ENCODE results near the gene HPCAL1. TPM values are rescaled to one million over a fixed set of nuclear protein-coding genes. Genes with fewer than 3 reads are reported as not detected.
"Not testable (repeated sequence)": the region's sequence is repeated elsewhere in the genome, so short reads cannot be mapped to it uniquely, and the experiment has no call there.

The HPCAL1 gene
- total and polyA plus RNA-seq, 9 donors: 18.8 to 51.0 (median 30.1) TPM

GRCh38 chr2:10457195-10457594 lies 154.5 kb downstream of the HPCAL1 start:
- not testable (repeated sequence) for H3K4me3 ChIP-seq (ENCODE audit: low read length); H3K27ac ChIP-seq (ENCODE audit: low read length); H3K36me3 ChIP-seq (ENCODE audit: control insufficient read depth, insufficient read depth, low read length); DNase-seq; H3K9me3 ChIP-seq (replicated peaks; ENCODE audit: control insufficient read depth, low read depth, low read length); H3K27me3 ChIP-seq (ENCODE audit: control insufficient read depth, insufficient read depth, low read length)
- 88% methylated on average over 2 of the region's 3 CpGs for WGBS (ENCODE audit: insufficient coverage)
- H3K4me1 ChIP-seq (ENCODE audit: control insufficient read depth, insufficient read depth, low read length): peaks cover 22% of the 10 kb centered on the region

GRCh38 chr2:10457846-10458598 lies 155.3 kb downstream of the HPCAL1 start:
- DNase-seq: peak; percentile 63
- WGBS (ENCODE audit: insufficient coverage): 39% methylated on average over 3 of the region's 11 CpGs
- H3K27ac ChIP-seq (ENCODE audit: low read length): no peak overlapping the region

GRCh38 chr2:10460366-10460796 lies 157.7 kb downstream of the HPCAL1 start:
- no peaks in the 10 kb centered on the region for H3K9me3 ChIP-seq (replicated peaks; ENCODE audit: control insufficient read depth, low read depth, low read length)
- H3K27me3 ChIP-seq (ENCODE audit: control insufficient read depth, insufficient read depth, low read length): peaks cover 2% of the 10 kb centered on the region
- 85% methylated on average over 10 of the region's 17 CpGs for WGBS (ENCODE audit: insufficient coverage)
- H3K36me3 ChIP-seq (ENCODE audit: control insufficient read depth, insufficient read depth, low read length): no peaks in the 10 kb centered on the region
- no peak overlapping the region for H3K27ac ChIP-seq (ENCODE audit: low read length)
- DNase-seq: no peak
- H3K4me1 ChIP-seq (ENCODE audit: control insufficient read depth, insufficient read depth, low read length): peaks cover 5% of the 10 kb centered on the region
- no peak overlapping the region for H3K4me3 ChIP-seq (ENCODE audit: low read length)

More at GRCh38 chr2:10457846-10458598, 155.3 kb downstream of the HPCAL1 start:
- Histone ChIP-seq H3K4me1 (ENCODE audit: control insufficient read depth, insufficient read depth, low read length) (peaks cover 22% of the 10 kb centered on the region), H3K27me3 (ENCODE audit: control insufficient read depth, insufficient read depth, low read length) (peaks cover 2% of the 10 kb centered on the region), H3K4me3 (ENCODE audit: low read length) (no peak overlapping the region), H3K9me3 (replicated peaks; ENCODE audit: control insufficient read depth, low read depth, low read length) (no peaks in the 10 kb centered on the region), H3K36me3 (ENCODE audit: control insufficient read depth, insufficient read depth, low read length) (no peaks in the 10 kb centered on the region)

GRCh38 chr2:10462178-10463083 lies 159.7 kb downstream of the HPCAL1 start:
- no peak for DNase-seq
- no peaks in the 10 kb centered on the region for H3K9me3 ChIP-seq (replicated peaks; ENCODE audit: control insufficient read depth, low read depth, low read length)
- no peak overlapping the region for H3K4me3 ChIP-seq (ENCODE audit: low read length)
- WGBS (ENCODE audit: insufficient coverage): 50% methylated on average over 11 of the region's 15 CpGs
- H3K27ac ChIP-seq (ENCODE audit: low read length): no peak overlapping the region
- peaks cover 5% of the 10 kb centered on the region for H3K4me1 ChIP-seq (ENCODE audit: control insufficient read depth, insufficient read depth, low read length)
- no peaks in the 10 kb centered on the region for H3K36me3 ChIP-seq (ENCODE audit: control insufficient read depth, insufficient read depth, low read length)
- H3K27me3 ChIP-seq (ENCODE audit: control insufficient read depth, insufficient read depth, low read length): peaks cover 2% of the 10 kb centered on the region

- no peak for DNase-seq
- H3K4me3 ChIP-seq (ENCODE audit: low read length): no peak overlapping the region
- WGBS (ENCODE audit: insufficient coverage): 84% methylated on average over 5 of the region's 5 CpGs
These were observed 163.2 kb downstream of the HPCAL1 start for GRCh38 chr2:10465910-10466309.

GRCh38 chr2:10466801-10467200 lies 164.1 kb downstream of the HPCAL1 start:
- H3K27me3 ChIP-seq (ENCODE audit: control insufficient read depth, insufficient read depth, low read length): peaks cover 2% of the 10 kb centered on the region
- 81% methylated on average over 8 of the region's 11 CpGs for WGBS (ENCODE audit: insufficient coverage)
- peaks cover 13% of the 10 kb centered on the region for H3K4me1 ChIP-seq (ENCODE audit: control insufficient read depth, insufficient read depth, low read length)
- H3K9me3 ChIP-seq (replicated peaks; ENCODE audit: control insufficient read depth, low read depth, low read length): no peaks in the 10 kb centered on the region
- no peak overlapping the region for H3K27ac ChIP-seq (ENCODE audit: low read length)
- no peaks in the 10 kb centered on the region for H3K36me3 ChIP-seq (ENCODE audit: control insufficient read depth, insufficient read depth, low read length)
- no peak for DNase-seq
- H3K4me3 ChIP-seq (ENCODE audit: low read length): no peak overlapping the region

More at GRCh38 chr2:10465910-10466309, 163.2 kb downstream of the HPCAL1 start:
- peaks cover 2% of the 10 kb centered on the region for H3K27me3 ChIP-seq (ENCODE audit: control insufficient read depth, insufficient read depth, low read length)
- H3K9me3 ChIP-seq (replicated peaks; ENCODE audit: control insufficient read depth, low read depth, low read length): no peaks in the 10 kb centered on the region
- no peak overlapping the region for H3K27ac ChIP-seq (ENCODE audit: low read length)
- H3K4me1 ChIP-seq (ENCODE audit: control insufficient read depth, insufficient read depth, low read length): peaks cover 13% of the 10 kb centered on the region
- no peaks in the 10 kb centered on the region for H3K36me3 ChIP-seq (ENCODE audit: control insufficient read depth, insufficient read depth, low read length)

GRCh38 chr2:10467401-10467800 lies 164.7 kb downstream of the HPCAL1 start:
- Histone ChIP-seq H3K4me1 (ENCODE audit: control insufficient read depth, insufficient read depth, low read length) (peaks cover 13% of the 10 kb centered on the region), H3K27me3 (ENCODE audit: control insufficient read depth, insufficient read depth, low read length) (peaks cover 2% of the 10 kb centered on the region), H3K4me3 (ENCODE audit: low read length) (no peak overlapping the region), H3K27ac (ENCODE audit: low read length) (no peak overlapping the region), H3K9me3 (replicated peaks; ENCODE audit: control insufficient read depth, low read depth, low read length) (no peaks in the 10 kb centered on the region), H3K36me3 (ENCODE audit: control insufficient read depth, insufficient read depth, low read length) (no peaks in the 10 kb centered on the region)
- WGBS (ENCODE audit: insufficient coverage): 68% methylated on average over 8 of the region's 15 CpGs
- DNase-seq: no peak

- whole genome bisulfite sequencing (ENCODE audit: insufficient coverage): 84% methylated on average over 4 of the region's 4 CpGs
- DNase-seq: no peak
- H3K27ac ChIP-seq (ENCODE audit: low read length): no peak overlapping the region
- H3K4me3 ChIP-seq (ENCODE audit: low read length): no peak overlapping the region
- no peaks in the 10 kb centered on the region for H3K36me3 ChIP-seq (ENCODE audit: control insufficient read depth, insufficient read depth, low read length)
- H3K27me3 ChIP-seq (ENCODE audit: control insufficient read depth, insufficient read depth, low read length): peaks cover 2% of the 10 kb centered on the region
- no peaks in the 10 kb centered on the region for H3K9me3 ChIP-seq (replicated peaks; ENCODE audit: control insufficient read depth, low read depth, low read length)
- H3K4me1 ChIP-seq (ENCODE audit: control insufficient read depth, insufficient read depth, low read length): peaks cover 13% of the 10 kb centered on the region
These were observed 166.6 kb downstream of the HPCAL1 start for GRCh38 chr2:10469301-10469700.

GRCh38 chr2:10469955-10470608 lies 167.4 kb downstream of the HPCAL1 start:
- Histone ChIP-seq H3K4me1 (ENCODE audit: control insufficient read depth, insufficient read depth, low read length) (peaks cover 13% of the 10 kb centered on the region), H3K4me3 (ENCODE audit: low read length) (no peak overlapping the region), H3K36me3 (ENCODE audit: control insufficient read depth, insufficient read depth, low read length) (no peaks in the 10 kb centered on the region), H3K27me3 (ENCODE audit: control insufficient read depth, insufficient read depth, low read length) (peaks cover 2% of the 10 kb centered on the region), H3K9me3 (replicated peaks; ENCODE audit: control insufficient read depth, low read depth, low read length) (no peaks in the 10 kb centered on the region), H3K27ac (ENCODE audit: low read length) (peak overlapping the region; percentile 21)
- 56% methylated on average over 10 of the region's 12 CpGs for WGBS (ENCODE audit: insufficient coverage)
- peak; percentile 47 for DNase-seq
